ENCODE results near the gene CD47.

Gene CD47

DNA sequence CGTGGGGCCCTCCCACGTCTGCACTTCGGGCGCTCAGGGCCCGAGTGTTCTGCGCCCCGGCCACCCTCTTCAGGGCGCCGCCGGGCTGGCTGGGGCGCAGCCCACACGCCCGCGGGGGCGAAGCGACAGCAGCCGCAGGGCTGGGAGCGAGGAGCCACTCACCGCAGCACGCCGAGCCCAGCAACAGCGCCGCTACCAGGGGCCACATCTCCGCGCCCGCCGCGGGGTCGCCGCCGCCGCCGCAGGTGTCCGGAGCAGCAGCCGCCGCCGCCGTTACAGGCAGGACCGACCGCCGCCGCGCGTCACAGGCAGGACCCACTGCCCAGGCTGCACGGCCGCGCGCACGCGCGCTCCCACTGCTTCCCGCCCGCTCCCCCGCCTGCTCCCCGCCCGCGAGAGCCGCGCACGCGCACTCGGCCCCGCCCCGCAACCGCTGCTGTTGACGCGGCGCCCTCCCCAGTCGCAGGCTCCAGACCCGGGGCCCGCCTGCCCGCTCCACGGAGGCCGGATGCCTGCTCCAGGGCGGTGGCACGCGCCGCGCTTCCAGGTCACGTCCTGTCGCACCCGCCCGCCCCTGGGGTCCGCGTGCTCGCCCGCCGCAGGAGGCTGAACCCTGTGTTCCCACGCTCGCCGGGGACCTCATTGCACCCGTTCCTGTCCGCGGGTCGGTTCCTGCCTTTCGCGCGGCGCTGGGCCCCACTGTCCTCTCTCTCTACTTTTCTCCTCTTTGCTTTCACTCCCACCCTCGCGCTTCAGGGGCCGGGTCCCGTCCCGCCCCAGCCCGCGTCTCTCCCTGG, at the start of gene CD47:
TSS of gene CD47 (minus strand) at position 331 of the 797 bp plus-strand sequence. CDS start at position 208, 123 bp downstream.
- DNase-seq = peak; percentile 90

DNA sequence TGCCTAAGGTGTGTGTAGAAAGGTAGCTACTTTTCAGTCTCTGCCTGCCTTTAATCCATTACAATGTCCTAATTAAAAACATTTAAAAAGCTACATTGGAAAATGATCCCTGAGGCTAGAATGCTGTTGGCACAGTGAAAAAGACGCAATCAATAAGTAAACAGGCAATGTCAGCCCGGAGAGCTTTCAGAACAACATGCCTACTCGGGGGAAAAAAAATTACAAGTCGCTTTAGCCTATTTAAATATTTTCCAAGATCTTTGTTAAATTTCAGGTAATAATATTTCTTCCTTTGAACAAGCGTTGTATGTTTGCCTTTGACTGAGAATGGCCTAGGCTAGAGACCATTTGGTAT, 46.6 kb upstream of the CD47 start:
- DNase-seq = no peak

DNA sequence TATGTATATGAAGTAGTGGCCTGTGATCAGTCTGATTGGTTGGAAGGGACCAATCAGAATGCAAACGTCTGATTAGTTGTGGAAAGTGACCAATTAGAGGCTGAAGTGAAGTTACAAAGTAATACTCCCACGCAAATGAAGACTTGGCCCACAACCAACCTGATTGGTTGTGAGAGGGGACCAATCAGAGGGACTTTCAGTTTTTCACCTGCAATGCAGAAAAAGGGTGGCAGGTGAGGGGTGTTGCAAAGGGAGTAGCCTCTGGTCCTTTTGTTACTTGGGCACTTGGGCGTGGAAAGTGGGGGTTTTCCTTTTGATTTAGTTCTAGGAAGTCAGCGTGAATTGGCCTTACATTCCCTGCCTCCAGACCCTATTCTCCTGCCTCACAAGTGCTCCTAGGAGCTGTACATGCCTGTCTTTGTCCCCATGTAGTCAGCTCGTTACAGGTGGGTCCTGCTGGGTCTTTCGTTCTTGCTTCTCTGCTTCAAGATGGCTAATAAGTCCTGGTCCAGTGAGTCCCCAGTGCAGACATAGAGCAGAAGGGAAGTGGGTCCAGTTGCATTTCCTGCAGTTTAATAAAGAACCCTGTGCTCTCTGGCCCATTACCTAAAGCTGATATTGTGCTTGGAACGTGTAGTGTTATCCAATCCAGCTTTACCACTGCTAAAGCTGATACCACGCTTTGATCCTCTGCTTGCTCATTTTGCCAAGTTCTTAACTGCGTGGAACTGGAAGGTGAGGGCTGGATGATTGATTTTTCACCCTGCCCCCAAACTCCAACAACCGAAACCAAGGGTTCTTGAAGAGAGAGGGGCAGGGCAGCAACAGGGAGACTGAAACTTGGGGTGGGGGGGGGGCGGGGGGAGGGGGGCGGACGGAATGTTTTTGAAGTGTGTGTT, 46.0 kb upstream of the CD47 start:
- DNase-seq = no peak

DNA sequence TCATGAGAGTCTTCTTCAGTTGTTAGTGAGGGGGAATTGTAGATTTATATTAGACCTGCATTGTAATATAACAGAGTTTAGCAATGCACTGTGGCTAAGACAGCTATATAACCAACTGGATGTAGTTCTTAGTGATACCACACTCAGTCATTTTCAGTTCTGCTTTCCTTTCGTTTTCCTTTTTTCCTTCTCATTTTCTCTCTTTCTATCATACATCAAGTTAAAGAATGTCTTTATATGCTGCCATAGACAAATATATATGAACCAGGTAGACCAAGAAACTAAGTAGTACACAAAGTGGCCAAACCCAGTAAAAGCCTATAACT, 43.7 kb upstream of the CD47 start:
- DNase-seq = no peak

DNA sequence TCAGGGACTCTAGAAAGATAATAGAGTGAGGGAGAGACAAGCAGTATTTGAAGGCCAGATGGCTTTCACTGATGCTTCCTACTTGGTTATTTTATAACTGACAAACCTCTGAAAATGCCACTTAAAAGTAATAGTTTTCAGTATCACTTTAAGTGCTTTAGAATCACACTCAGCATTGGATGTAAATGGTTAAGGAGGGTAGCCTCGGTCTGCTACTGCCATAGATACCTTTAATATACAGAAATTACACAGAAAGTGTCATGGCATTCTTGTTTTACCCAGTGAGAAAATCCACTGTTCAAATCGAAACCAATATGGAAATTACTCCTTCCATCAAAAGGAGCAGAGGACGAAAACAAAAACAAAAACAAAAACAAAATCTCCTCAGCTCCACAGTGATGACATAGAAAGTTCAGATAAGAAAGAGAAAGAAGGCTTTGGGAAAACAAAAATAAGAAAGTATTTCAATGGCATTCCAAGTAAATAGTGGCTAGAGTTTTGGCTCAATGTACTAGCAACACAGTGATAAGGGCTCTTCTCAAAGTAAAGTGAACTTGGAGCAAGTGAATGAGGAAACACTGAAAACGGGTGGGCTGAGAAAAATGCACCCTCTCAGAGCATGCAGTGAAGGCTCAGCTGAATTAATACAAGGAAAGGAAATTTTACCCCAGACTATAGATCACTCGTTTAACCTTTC, 43.2 kb upstream of the CD47 start:
- no peak for DNase-seq

DNA sequence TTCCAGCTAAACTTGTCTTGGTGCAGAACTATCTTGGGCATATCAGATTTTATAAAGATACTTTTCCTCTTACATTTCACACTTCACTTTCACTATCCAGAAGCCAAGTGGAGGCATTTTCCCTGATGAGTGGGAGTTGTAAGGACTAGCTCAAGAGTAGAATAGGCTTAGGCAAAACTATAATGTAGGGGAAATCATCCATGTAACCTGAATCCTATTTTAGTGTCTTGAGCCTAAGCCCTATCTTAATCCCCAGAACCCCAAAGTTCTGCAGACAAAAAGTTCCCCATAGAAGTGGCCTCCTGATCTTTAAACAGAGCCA, 42.2 kb upstream of the CD47 start:
- DNase-seq = no peak

DNA sequence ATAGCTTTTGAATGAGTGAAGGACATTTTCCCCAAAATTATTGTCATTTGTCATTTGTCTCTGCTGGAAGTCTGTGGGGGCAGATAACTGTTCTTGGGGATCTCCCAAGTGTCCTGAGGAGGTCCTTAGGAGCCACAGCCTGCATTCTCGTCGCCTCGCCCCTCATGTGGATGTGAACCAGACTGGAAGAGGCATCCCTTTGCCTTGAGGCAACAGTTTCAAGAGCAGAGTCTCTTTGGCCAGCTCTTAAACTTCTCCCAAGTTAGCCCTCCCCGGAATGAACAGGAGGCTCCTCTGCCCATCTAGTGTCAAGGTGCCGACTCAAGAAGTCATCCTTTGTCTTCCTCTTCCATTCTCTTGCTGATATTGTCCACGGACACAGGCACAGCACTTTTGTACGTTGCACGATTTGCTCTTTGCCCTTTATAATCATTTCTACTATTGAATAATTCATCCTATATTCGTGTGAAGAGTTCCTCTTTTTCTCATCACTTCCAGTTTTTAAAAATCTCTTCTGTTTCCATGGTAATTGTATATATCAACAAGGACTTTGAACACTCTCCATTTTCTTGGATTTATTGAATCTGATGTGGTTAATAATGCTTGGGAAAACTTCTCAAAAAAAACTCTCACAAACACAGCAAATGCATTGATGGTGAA, 40.8 kb upstream of the CD47 start:
- no peak for DNase-seq

DNA sequence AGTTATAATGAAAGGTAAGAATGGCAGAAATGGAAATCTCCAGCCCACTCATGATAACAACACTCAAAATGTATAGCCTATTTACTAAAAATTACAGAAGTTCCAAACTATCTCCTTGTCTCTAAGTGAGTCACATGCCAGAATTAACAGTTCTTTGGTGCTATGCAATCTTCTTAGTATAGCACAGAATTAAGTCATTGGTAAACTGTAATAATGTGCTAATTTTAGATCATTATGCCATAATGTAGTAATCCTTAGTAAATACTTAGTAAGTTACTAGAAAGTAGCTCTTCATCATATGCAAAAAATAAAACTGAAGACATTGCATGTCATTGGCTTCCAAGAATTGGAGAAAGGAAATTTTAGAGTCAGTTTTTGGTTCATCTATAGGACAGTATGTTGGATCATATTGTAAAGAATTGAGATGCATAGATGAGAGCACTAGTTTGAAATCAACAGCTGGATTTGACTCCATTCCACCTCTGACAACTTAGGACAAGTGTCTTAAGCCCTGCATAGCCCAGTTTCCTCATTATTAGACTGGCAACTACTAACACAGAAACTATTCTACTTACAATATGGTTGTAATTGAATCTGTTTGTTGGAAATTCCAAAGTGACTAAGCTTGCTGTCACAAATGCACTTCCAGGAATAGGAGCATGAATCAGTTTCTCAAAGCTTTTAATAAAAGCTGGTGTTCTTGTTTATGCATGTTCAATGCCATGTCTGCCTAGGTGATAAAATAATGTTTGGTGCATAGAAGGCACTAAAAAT, 40.1 kb upstream of the CD47 start:
- DNase-seq = peak; percentile 90

DNA sequence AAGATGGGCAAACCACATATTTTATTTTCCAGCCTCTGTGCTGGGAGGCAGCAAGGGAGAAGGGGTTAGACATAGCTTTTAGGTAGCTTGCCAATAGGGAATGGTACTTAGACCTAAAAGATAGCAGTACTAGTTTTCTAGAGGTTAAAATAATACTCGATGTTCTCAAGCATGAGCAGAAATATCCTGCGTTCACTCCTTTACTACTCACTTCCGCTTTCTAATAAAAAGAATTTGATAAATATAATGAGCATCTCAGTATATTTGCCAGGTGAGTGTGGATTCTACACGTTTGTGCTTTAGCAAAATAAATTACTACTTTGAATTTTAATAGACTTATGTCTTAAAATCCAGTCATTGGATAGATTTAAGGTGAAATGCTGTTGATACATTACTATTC, 39.4 kb upstream of the CD47 start:
- DNase-seq = no peak

DNA sequence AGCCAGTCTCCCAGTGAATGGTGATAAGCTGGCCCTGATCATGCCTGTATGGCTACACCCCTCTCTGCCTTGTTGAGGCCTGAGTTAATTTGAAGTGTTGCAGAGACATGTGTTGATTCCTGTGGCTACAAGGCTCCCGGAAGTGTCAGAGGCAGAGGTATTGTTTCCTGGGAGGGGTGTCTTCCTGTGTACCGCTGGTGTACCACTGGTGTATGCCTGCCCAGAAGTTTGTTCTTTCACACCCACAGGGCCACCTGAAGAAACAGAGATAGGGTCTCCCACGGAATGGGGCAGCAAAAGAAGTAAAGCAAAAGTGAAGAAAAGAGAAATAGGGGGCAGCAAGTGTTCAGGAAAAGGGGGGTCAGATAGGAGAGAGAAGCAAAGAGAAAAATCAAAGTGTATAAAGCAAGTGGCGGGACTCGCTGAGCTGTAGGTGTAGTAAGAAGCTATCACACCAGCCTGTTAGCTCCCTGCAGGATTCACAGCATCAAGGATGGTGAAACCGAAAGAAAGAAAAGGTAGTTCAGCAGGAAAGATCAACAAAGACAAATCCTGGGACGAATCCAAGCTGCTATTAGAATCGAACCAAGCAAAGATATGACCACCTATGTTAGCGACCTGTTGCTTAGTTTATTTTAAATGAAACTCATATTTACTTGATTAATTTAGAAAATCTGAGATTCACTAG, 36.6 kb upstream of the CD47 start:
- no peak for DNase-seq

DNA sequence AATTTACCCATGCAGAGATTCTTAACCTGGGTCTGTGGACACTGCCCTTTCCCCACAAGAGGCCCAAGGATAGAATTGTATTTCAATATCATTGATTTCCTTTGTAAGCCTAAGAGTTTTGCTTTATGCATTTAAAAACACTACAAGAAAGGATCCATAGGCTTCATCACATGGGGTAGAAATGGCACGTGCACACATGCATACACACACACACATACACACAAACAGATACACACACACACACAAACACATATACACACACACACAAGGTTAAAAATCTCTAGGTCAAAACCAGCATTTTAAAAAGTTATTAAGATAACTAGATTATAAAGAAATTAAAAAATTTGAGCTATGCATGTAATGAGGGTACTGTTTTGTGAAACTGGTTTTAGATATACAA, 35.5 kb upstream of the CD47 start:
- no peak for DNase-seq

DNA sequence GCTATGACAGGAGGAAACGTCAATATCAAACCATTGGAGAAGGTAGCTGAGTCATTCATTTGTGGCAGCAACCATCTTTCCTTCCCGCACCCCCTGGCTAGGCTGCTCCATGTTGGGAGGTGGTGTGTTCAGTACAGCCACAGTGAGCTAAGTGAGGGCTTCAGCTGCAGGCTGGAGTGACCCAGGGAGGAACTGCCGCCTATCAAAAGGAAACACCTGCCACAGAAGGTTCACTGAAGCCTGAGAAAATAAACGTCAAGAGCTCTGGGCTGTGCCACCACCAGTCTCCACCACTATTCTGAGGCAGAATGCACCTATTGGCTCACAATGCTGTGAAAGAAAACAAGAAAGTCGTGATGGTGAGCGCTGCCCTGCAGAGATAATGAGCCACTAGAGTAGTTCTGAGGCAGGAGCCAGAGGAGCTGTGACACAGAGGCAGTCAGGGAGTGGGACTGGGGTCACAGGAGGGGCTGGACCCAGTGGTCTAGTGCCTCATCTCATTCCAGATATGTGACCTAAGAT, 34.8 kb upstream of the CD47 start:
- no peak for DNase-seq

DNA sequence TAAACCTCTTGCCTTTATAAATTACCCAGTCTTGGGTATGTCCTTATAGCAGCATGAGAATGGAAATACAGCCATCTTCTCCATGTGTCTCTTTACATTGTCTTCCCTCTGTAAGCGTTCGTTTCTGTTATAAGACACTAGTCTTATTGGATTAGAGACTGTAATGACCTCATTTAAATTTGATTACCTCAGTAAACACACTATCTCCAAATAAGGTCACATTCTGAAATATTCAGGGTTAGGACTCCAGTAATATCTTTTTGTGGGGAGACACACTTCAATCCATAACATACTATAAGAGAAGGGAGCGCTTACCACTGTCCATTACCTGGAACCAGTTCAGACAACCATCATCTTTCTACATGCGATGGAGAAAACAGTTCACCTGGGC, 34.3 kb upstream of the CD47 start:
- DNase-seq = no peak

DNA sequence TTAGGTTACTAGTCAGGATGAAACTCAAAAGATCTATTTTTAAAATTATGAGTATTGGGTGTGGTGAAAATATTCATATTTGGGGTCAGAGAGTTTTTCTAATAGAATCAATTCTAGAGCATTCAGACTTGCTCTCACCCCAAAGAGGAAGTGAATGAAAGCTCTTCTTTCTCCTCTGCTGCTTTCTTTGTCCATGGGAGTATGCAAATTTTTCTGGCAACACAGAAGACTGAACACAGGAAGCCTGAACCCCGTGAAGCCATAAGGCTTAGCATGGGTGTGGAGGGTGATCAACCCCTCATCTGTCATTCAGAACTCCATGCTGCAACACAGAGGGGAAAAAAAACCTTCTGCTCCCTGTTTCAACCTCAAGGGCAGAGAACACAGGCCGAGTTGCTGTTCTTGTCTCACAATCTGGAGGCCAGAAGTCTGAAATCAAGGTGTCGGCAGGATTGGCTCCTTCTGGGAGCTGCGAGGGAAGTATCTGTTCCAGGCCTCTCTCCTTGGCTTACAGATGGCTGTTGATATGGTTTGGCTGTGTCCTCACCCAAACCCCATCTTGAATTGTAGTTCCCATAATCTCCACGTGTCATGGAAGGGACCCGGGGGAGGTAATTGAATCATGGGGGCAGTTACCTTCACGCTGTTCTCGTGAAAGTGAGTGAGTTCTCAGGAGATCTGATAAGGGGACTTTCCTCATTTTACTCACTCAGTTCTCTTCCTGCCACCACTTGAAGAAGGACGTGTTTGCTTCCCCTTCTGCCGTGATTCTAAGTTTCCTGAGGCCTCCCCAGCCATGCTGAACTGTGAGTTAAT, 33.7 kb upstream of the CD47 start:
- no peak for DNase-seq

DNA sequence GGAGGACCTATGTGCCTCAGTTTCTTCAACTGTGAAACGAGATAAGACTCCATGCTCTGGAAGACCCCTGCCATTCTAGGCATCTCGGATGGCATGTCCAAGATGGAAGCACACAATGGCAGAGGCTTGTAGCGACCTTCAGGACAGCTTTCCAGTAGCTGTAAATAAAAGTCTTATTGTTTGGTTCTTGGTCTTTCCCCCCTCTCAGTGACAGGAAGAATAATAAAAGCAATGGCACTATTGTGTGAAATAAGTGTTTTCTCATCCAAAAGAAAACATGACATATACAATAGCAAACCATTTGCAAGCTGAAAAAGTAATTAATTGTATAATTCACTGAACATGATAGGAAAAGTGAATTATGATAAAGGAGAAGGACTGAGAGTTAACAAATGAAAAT, 32.5 kb upstream of the CD47 start:
- no peak for DNase-seq

DNA sequence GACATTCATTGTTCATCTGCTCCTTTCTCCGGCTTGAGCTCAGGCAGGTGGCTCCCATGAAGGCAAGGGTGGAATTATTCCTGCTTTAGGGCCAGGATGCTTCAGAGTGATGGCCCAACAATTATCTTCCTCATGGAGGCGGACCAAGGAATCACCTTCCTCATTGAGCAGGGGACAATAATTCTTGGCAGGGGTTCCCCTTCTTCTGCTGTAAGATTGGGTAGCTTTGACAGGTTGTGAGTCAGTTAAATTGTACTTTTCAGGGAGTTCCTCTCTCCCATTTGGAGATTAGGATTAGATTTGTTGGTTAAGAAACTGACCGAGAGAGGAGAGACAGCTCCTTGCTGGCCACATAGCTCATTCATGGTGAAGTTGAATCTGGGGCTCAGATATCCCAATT, 31.4 kb upstream of the CD47 start:
- DNase-seq = no peak

DNA sequence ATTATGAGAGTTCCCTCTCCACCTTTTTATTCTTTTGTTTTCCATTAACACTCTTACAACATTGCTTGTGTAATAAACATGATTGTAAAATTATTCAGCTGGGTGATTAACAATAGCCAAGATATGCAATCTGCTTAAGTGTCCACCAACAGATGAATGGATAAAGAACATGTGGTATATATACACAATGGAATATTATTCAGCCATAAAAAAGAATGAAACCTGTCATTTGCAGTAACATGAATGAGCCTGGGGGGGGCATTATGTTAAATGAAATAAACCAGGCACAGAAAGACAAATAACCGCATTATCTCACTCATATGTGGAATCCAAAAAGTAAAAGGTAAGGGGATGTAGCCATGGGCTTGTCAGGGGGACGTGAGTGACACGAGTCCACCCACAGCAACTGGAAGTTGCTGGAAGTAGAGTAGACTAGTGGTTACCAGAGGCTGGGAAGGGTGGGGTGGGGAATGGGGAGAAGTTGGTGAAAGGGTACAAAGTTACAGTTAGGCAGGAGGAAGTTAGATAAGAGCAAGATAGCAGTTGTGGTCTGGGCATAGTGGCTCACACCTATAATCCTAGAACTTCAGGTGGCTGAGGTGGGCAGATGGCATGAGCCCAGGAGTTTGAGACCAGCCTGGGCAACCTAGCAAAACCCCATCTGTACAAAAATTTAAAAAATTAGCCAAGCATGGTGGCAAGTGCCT, 28.7 kb upstream of the CD47 start:
- DNase-seq = no peak

DNA sequence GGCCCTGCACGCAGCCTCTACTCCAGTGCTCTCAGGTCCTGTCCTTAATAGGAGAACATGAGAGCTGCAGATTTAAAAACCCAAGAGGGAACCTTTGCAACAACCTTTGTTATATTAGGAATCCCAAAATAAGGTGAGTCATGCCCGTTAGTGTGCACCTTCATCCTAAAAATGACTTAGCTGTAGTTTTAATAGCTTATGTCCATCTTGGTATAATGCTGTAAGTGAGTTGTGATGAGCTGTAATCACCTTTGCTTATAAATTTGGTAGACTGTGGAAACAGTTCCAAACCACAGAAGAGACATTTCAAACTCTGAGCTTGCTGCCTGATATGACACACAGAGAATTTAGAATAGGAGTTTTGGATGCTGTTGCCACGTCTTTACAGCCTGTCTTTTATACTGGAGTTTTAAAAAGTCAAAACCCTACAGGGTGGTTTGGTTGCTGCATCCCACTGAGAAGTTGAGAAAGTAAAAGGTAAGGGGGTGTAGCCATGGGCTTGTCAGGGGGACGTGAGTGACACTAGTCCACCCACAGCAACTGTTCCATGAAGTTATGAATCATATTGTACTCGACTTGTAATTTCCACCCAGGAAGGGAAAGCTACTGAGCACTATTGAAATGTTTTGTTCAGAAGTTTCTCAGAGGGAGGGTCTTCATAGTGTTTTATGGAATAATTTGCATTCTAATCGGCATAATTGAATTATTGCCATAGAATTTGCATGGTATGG, 27.4 kb upstream of the CD47 start:
- peak; percentile 26 for DNase-seq

DNA sequence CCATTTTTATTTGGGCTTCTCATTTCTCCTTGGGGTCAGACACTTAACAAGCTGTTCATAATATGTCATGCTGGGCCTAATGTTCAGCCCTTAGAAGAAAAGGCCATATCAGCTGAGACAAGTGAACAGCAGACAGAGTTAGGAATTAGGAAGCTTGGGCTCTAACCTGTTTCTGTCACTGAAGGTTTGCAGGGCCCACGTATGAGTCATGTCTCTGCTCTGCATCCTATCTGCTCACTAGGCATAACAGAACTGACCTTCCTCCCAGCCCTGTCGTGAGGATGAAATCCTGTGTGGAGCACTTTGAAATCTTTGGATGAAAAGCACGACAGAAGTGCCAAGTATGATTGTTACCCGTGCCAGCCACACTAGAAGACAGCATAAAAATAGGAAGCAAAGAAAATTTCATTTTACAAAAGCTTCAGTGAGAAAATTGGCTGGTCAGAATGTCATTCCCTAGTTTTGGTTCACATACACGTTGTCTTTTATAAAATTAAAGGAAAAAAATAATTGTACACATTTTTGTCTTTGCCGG, 26.5 kb upstream of the CD47 start:
- DNase-seq = peak; percentile 23
